GM12878 (cell line): ENCODE measurements around the gene KANTR. TPM values are rescaled to one million over a fixed set of nuclear protein-coding genes. Genes with fewer than 3 reads are reported as not detected.
A peak's percentile ranks its signal among the peaks of the same experiment; 100 is the strongest.

Experiments
- ATAC-seq: fragments of 200-7000 bp; cut with Tn5 transposase; 3 replicates; pipeline ENCODE4 v1.9.1; 2020; ENCODE audit warnings: mild to moderate bottlenecking, moderate library complexity
- BruUV-seq: library from RNA; stranded (reverse); fragments of 400-500 nt; replicated peaks from 2 replicates; lab custom pipeline; 2021; lab: Mats Ljungman, UMichigan
- CTCF ChIA-PET: fragments of 300-600 bp; sonication (Branson Sonifier 250); formaldehyde crosslinking; extraction: SDS; loops from one replicate; lab custom pipeline; 2021; ENCODE audit warnings: inconsistent platforms; lab: Yijun Ruan, JAX
- POLR2A ChIA-PET: fragments of 350-600 bp; formaldehyde crosslinking; extraction: SDS; loops from one replicate; lab custom pipeline; 2021; ENCODE audit warnings: inconsistent platforms; lab: Charles Lee
- RAD21 ChIA-PET: fragments of 300-600 bp; sonication (Branson Sonifier 250); formaldehyde crosslinking; loops from one replicate; lab custom pipeline; 2023; ENCODE audit warnings: antibody characterized with exemption; ENCODE audit not compliant: unreplicated experiment; lab: Charles Lee
- SMC1A ChIA-PET: fragments of 300-600 bp; sonication (Branson Sonifier 250); formaldehyde crosslinking; loops from one replicate; lab custom pipeline; 2023; ENCODE audit not compliant: unreplicated experiment, uncharacterized antibody; lab: Charles Lee
- DNase-seq: peaks from one replicate; pipeline ENCODE4 v3.0.0-alpha.2; 2011; ENCODE audit warnings: low read depth, low spot score
- FAIRE-seq: peaks from 3 replicates; lab custom pipeline; 2011; peaks lifted over from hg19 to GRCh38; lab: Jason Lieb, UNC
- H2AFZ ChIP-seq: 2 replicates; pipeline ENCODE4 v1.6.0; 2011; ENCODE audit warnings: low read depth, low read length, control low read depth; ENCODE audit not compliant: control insufficient read depth
- H3K27ac ChIP-seq: 2 replicates; pipeline ENCODE4 v1.5.1; 2011; ENCODE audit warnings: control low read depth; ENCODE audit not compliant: control insufficient read depth, insufficient read depth
- H3K27me3 ChIP-seq, 2 experiments: replicated peaks in 1 of 2; 2 replicates each; pipeline versions ENCODE4 v1.6.0 to v1.6.1; 2011; ENCODE audit warnings: low read length in 1 of 2; ENCODE audit not compliant: control insufficient read depth in 2 of 2, insufficient read depth in 2 of 2
- H3K36me3 ChIP-seq, 2 experiments: 2 replicates each; pipeline ENCODE4 v1.5.1; 2011; ENCODE audit warnings: low read length in 1 of 2; ENCODE audit not compliant: control insufficient read depth in 2 of 2, insufficient read depth in 2 of 2
- H3K4me1 ChIP-seq: 2 replicates; pipeline ENCODE4 v1.6.1; 2011; ENCODE audit warnings: mild to moderate bottlenecking, low read length, moderate library complexity, mixed read lengths; ENCODE audit not compliant: control insufficient read depth, insufficient read depth
- H3K4me2 ChIP-seq: 2 replicates; pipeline ENCODE4 v1.6.0; 2011; ENCODE audit warnings: control low read depth; ENCODE audit not compliant: control insufficient read depth, insufficient read depth
- H3K4me3 ChIP-seq: fragments of 200-600 bp; sonication (generic); 2 replicates; pipeline ENCODE4 v1.5.1; 2016
- H3K79me2 ChIP-seq: 2 replicates; pipeline ENCODE4 v1.6.0; 2011; ENCODE audit warnings: low read length; ENCODE audit not compliant: control insufficient read depth, insufficient read depth
- H3K9ac ChIP-seq: 2 replicates; pipeline ENCODE4 v1.8.0; 2011; ENCODE audit warnings: low read length, control low read depth, mixed read lengths; ENCODE audit not compliant: control insufficient read depth, insufficient read depth
- H3K9me3 ChIP-seq: replicated peaks from 3 replicates; pipeline ENCODE4 v1.5.1; 2011; ENCODE audit warnings: mild to moderate bottlenecking, low read length; ENCODE audit not compliant: control insufficient read depth, insufficient read depth
- H4K20me1 ChIP-seq: 2 replicates; pipeline ENCODE4 v1.6.0; 2011; ENCODE audit not compliant: control insufficient read depth, insufficient read depth
- BHLHE40 ChIP-seq, 2 experiments: fragments of 450-650 bp in 1 of 2; IDR thresholded peaks; 2 replicates each; pipeline ENCODE4 v1.6.1; 2011 to 2017; ENCODE audit warnings: low read depth in 2 of 2, borderline replicate concordance in 1 of 2, improper control_type of control experiment in 1 of 2, low read length in 1 of 2, mild to moderate bottlenecking in 1 of 2
- JUND ChIP-seq: IDR thresholded peaks from 2 replicates; pipeline ENCODE4 v1.6.1; 2012; ENCODE audit warnings: low read depth, mild to moderate bottlenecking, low read length, improper control_type of control experiment, moderate library complexity
- NR2C1 ChIP-seq: fragments of 450-650 bp; IDR thresholded peaks from 2 replicates; pipeline ENCODE4 v1.6.1; 2017; ENCODE audit warnings: antibody characterized with exemption, mild to moderate bottlenecking, moderate library complexity
- PML ChIP-seq: IDR thresholded peaks from 2 replicates; pipeline ENCODE4 v1.6.1; 2012; ENCODE audit warnings: low read length, inconsistent platforms
- RAD51 ChIP-seq: fragments of 450-650 bp; IDR thresholded peaks from 2 replicates; pipeline ENCODE4 v1.6.1; 2016; ENCODE audit warnings: moderate library complexity, mild to moderate bottlenecking, inconsistent platforms
- SIN3A ChIP-seq: IDR thresholded peaks from 2 replicates; pipeline ENCODE4 v1.6.1; 2012; ENCODE audit warnings: low read depth, low read length, improper control_type of control experiment
- STAT3 ChIP-seq: IDR thresholded peaks from 2 replicates; pipeline ENCODE4 v1.6.1; 2011; ENCODE audit warnings: low read depth, low read length, improper control_type of control experiment
- SUPT20H ChIP-seq: IDR thresholded peaks from 2 replicates; pipeline ENCODE4 v1.6.1; 2011; ENCODE audit warnings: low read depth, mild to moderate bottlenecking, low read length, moderate library complexity, borderline replicate concordance; ENCODE audit not compliant: control insufficient read depth
- ZNF217 ChIP-seq: fragments of 450-650 bp; IDR thresholded peaks from 2 replicates; pipeline ENCODE4 v1.6.1; 2017; ENCODE audit warnings: antibody characterized with exemption, mild to moderate bottlenecking
- WGBS: methylation state at CpG from one replicate; pipeline ENCODE4 v1.1.6; 2016; ENCODE audit warnings: low lambda C conversion rate; ENCODE audit not compliant: insufficient replicate concordance, insufficient coverage; ENCODE audit errors: missing lambda C conversion rate; 5-methylcytosine and 5-hydroxymethylcytosine counted together
- in situ Hi-C: fragments of 300-500 bp; cut with MboI; formaldehyde crosslinking; loops from 9 replicates; pipeline ENCODE4 v1.14.3; 2018; ENCODE audit warnings: mixed read lengths
- intact Hi-C: fragments of 100-400 bp; cut with micrococcal nuclease; formaldehyde crosslinking; loops from one replicate; pipeline ENCODE4 v1.14.2; 2022; ENCODE audit not compliant: unreplicated experiment
- polyA plus RNA-seq, 11 experiments: library from polyadenylated mRNA; depleted of rRNA in 4 of 11; unstranded in 6 of 11; stranded (reverse) in 5 of 11; fragments of >200 nt; fragmentation: Nextera tagmentation in 4 of 11; fragmentation: Illumina TruSeq in 1 of 11; extraction: Ambion mirVana in 4 of 11; extraction: Trizol in 1 of 11; gene quantifications; 1 replicate in 1 of 11; 2 replicates in 10 of 11; pipeline versions ENCODE4 v1.2.1 to v1.2.3, GENCODE V29; 2011 to 2016; ENCODE audit warnings: inconsistent platforms in 2 of 11, missing spikeins in 2 of 11, low read depth in 1 of 11
- total RNA-seq, 4 experiments: library from RNA; depleted of rRNA in 3 of 4; stranded (reverse); fragments of >200 nt in 3 of 4; fragmentation: Illumina TruSeq in 1 of 4; extraction: Trizol in 1 of 4; gene quantifications; 2 replicates each; pipeline versions ENCODE4 v1.2.1 to v1.2.3, GENCODE V29; 2013 to 2021
- TF ChIP-seq, protein P1 (sequence below): IDR thresholded peaks from 2 replicates; pipeline ENCODE4 v1.6.1; 2011; ENCODE audit warnings: mild to moderate bottlenecking, low read depth, low read length, moderate library complexity; ENCODE audit not compliant: insufficient replicate concordance
- TF ChIP-seq, protein P2 (sequence below): fragments of 450-650 bp; IDR thresholded peaks from 2 replicates; pipeline ENCODE4 v1.6.1; 2017; ENCODE audit warnings: mild to moderate bottlenecking, moderate library complexity

The KANTR gene
- total and polyA plus RNA-seq, 10 of the 15 experiments (the other 5 are each of a cell fraction or from before 2014, with no cell fraction given): 1.00 to 14.8 (median 5.5) TPM

DNA sequence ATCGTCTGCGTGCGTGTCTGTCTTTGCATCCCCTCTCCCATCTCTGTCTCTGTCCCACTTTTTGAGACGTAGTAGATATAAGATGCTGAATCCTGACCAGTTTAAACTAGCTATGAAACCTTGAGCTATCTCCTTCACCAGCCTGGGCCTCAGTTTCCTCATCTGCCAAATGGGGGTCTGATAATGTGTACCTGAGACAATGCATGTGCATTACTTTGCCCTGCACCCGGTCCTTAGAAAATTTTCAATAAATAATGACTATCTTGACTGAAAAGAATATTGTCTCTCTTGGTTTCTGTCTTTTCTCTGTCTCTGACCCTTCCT, 602 bp downstream of the KANTR start:
- Histone ChIP-seq H3K9me3 (no peaks in the 10 kb centered on the region), H3K36me3 (no peaks in the 10 kb centered on the region), H3K79me2 (peaks cover 6% of the 10 kb centered on the region), H3K27me3 (no peaks in the 10 kb centered on the region), H3K9ac (peak overlapping the region; percentile 67), H4K20me1 (no peaks in the 10 kb centered on the region), H3K4me2 (no peak overlapping the region; the same call in 1 of the 2 replicates), H3K4me1 (no peaks in the 10 kb centered on the region), H3K4me3 (peak overlapping the region; percentile 71), H2AFZ (peak overlapping the region; percentile 72), H3K27ac (peak overlapping the region; percentile 45)
- intact Hi-C loops (no loop called here), in situ Hi-C loops (no loop called here)
- peak in 1 of 2 experiments; percentile 80; a peak in 1 of 4 replicates for TF ChIP-seq BHLHE40 (IDR thresholded peaks at IDR 0.05; ENCODE audit: borderline replicate concordance in 1 of 2, low read depth in 2 of 2, low read length in 1 of 2)
- TF ChIP-seq, protein P1, sequence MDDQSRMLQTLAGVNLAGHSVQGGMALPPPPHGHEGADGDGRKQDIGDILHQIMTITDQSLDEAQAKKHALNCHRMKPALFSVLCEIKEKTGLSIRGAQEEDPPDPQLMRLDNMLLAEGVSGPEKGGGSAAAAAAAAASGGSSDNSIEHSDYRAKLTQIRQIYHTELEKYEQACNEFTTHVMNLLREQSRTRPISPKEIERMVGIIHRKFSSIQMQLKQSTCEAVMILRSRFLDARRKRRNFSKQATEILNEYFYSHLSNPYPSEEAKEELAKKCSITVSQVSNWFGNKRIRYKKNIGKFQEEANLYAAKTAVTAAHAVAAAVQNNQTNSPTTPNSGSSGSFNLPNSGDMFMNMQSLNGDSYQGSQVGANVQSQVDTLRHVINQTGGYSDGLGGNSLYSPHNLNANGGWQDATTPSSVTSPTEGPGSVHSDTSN: no peak
- TF ChIP-seq RAD51: peak; percentile 72; the same call in 1 of the 2 replicates
- no peak for TF ChIP-seq STAT3
- TF ChIP-seq NR2C1: no peak
- DNase-seq (no peak), ATAC-seq (no peak), FAIRE-seq (no peak)
- TSS peak; percentile 78 for BruUV-seq
- ChIA-PET CTCF (interaction anchor here (1.0 to 1.7 kb wide), 2 partner anchors 16 to 23 kb away, joined by 3 to 8 read pairs; no protein-coding TSS in a partner anchor), POLR2A (interaction anchor here (1.7 kb wide), 1 partner anchor 12 kb away, joined by 5 read pairs; the partner anchor contains the start of gene TSPYL2), RAD21 (interaction anchor here (1.0 kb wide), 2 partner anchors 12 to 21 kb away, joined by 3 to 4 read pairs; no protein-coding TSS in a partner anchor), SMC1A (interaction anchor here (1.2 to 1.3 kb wide), 2 partner anchors 18 to 23 kb away, joined by 3 to 5 read pairs; no protein-coding TSS in a partner anchor)
- WGBS: 19% methylated on average over 5 of the region's 5 CpGs

DNA sequence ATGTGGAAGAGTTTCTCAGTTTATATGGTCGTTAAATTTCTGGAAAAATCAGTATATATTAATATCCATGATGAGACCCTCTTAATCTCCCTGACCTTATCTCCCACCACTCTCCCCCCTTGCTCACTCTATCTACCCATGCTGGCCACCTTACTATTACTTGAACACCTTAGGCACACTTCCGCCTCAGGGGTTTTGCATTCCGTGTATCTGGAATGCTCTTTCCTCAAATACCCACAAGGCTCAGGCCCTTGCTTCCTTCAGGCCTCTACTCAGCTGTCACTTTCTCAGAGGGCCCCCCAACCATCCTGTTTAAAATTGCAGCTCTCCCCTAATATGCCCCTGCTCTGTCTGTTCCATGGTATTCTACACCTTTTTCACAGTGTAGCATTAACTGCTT, 1.9 kb downstream of the KANTR start:
- Histone ChIP-seq H3K4me3 (no peak overlapping the region), H3K9ac (no peak overlapping the region), H3K79me2 (peaks cover 6% of the 10 kb centered on the region), H3K9me3 (no peaks in the 10 kb centered on the region), H3K36me3 (no peaks in the 10 kb centered on the region), H3K4me2 (no peak overlapping the region), H3K27ac (no peak overlapping the region), H3K4me1 (no peaks in the 10 kb centered on the region), H3K27me3 (no peaks in the 10 kb centered on the region), H2AFZ (no peak overlapping the region), H4K20me1 (no peaks in the 10 kb centered on the region)
- ATAC-seq (no peak), DNase-seq (no peak), FAIRE-seq (no peak)
- in situ Hi-C loops: no loop called here
- intact Hi-C loops: no loop called here
- ChIA-PET RAD21 (no interaction called here), SMC1A (interaction anchor here (0.9 kb wide), 1 partner anchor 171 kb away, joined by 3 read pairs; no protein-coding TSS in a partner anchor), POLR2A (no interaction called here), CTCF (interaction anchor here (1.3 kb wide), 1 partner anchor 15 kb away, joined by 3 read pairs; no protein-coding TSS in a partner anchor)
- WGBS: 76% methylated on average over 3 of the region's 3 CpGs
- BruUV-seq: no TSS peak
- TF ChIP-seq, protein P2, sequence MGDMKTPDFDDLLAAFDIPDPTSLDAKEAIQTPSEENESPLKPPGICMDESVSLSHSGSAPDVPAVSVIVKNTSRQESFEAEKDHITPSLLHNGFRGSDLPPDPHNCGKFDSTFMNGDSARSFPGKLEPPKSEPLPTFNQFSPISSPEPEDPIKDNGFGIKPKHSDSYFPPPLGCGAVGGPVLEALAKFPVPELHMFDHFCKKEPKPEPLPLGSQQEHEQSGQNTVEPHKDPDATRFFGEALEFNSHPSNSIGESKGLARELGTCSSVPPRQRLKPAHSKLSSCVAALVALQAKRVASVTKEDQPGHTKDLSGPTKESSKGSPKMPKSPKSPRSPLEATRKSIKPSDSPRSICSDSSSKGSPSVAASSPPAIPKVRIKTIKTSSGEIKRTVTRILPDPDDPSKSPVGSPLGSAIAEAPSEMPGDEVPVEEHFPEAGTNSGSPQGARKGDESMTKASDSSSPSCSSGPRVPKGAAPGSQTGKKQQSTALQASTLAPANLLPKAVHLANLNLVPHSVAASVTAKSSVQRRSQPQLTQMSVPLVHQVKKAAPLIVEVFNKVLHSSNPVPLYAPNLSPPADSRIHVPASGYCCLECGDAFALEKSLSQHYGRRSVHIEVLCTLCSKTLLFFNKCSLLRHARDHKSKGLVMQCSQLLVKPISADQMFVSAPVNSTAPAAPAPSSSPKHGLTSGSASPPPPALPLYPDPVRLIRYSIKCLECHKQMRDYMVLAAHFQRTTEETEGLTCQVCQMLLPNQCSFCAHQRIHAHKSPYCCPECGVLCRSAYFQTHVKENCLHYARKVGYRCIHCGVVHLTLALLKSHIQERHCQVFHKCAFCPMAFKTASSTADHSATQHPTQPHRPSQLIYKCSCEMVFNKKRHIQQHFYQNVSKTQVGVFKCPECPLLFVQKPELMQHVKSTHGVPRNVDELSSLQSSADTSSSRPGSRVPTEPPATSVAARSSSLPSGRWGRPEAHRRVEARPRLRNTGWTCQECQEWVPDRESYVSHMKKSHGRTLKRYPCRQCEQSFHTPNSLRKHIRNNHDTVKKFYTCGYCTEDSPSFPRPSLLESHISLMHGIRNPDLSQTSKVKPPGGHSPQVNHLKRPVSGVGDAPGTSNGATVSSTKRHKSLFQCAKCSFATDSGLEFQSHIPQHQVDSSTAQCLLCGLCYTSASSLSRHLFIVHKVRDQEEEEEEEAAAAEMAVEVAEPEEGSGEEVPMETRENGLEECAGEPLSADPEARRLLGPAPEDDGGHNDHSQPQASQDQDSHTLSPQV: no peak
- TF ChIP-seq JUND (no peak), SIN3A (no peak), SUPT20H (no peak), PML (no peak), ZNF217 (no peak)
